Measurements from ENCODE around the gene CYB561D1. TPM values are rescaled to one million over a fixed set of nuclear protein-coding genes. Genes with fewer than 3 reads are reported as not detected.

The CYB561D1 gene
- polyA plus RNA-seq, 1 donor (not counting 4 experiments of a cell fraction or from before 2014, with no cell fraction given) = 4.9 TPM

GRCh38 chr1:109516872-109517271 is 23.0 kb downstream of the CYB561D1 start:
- H3K36me3 ChIP-seq (ENCODE audit: control insufficient read depth in 2 of 2, extremely low read depth in 1 of 2, insufficient read depth in 2 of 2, low read length in 2 of 2) = no peaks in the 10 kb centered on the region
- no peaks in the 10 kb centered on the region for H3K9me3 ChIP-seq (ENCODE audit: control insufficient read depth, low read depth, low read length)
- peaks cover 7% of the 10 kb centered on the region for H3K4me1 ChIP-seq (ENCODE audit: control insufficient read depth, extremely low read depth, insufficient read depth, low read length)
- H3K9ac ChIP-seq (ENCODE audit: control insufficient read depth, extremely low read depth, insufficient read depth, low read length) = no peak overlapping the region
- H3K27me3 ChIP-seq (ENCODE audit: control insufficient read depth, extremely low read depth, insufficient read depth, low read length) = peaks cover 9% of the 10 kb centered on the region
- FAIRE-seq (no peak), DNase-seq (ENCODE audit: low read depth, low spot score) (no peak)
- H4K20me1 ChIP-seq (ENCODE audit: control insufficient read depth, extremely low read depth, insufficient read depth, low read length) = no peaks in the 10 kb centered on the region
- no peaks in the 10 kb centered on the region for H3K79me2 ChIP-seq (ENCODE audit: control insufficient read depth, insufficient read depth, low read length)
- no peaks in the 10 kb centered on the region for H3K9me1 ChIP-seq (ENCODE audit: control insufficient read depth, extremely low read depth, insufficient read depth, low read length)
- no peak for TF ChIP-seq EZH2 (IDR thresholded peaks at IDR 0.05; ENCODE audit: low read length)
- TF ChIP-seq CTCF (optimal IDR thresholded peaks at IDR 0.05 in 1 of 3, IDR thresholded peaks at IDR 0.05 in 1 of 3, conservative IDR thresholded peaks at IDR 0.05 in 1 of 3; ENCODE audit: extremely low read depth in 1 of 3, insufficient read depth in 2 of 3, low read length in 3 of 3) = no peak
- H3K27ac ChIP-seq (ENCODE audit: control insufficient read depth, insufficient read depth, low read length) = no peak overlapping the region
- H3K4me2 ChIP-seq (ENCODE audit: control insufficient read depth, extremely low read depth, insufficient read depth, low read depth, low read length) = no peak overlapping the region
- dilution Hi-C loops (cut with MboI; ENCODE audit: extremely low pct_ligation_motif_present, low sequenced_read_pairs) = no loop called here
- H2AFZ ChIP-seq (ENCODE audit: control insufficient read depth, low read length) = no peak overlapping the region
- no peak overlapping the region for H3K4me3 ChIP-seq (ENCODE audit: control insufficient read depth in 2 of 3, extremely low read depth in 1 of 3, insufficient read depth in 2 of 3, low read depth in 1 of 3, low read length in 3 of 3)

GRCh38 chr1:109517337-109517736 is 23.4 kb downstream of the CYB561D1 start:
- Histone ChIP-seq H3K9ac (ENCODE audit: control insufficient read depth, extremely low read depth, insufficient read depth, low read length) (no peak overlapping the region), H4K20me1 (ENCODE audit: control insufficient read depth, extremely low read depth, insufficient read depth, low read length) (no peaks in the 10 kb centered on the region), H3K27me3 (ENCODE audit: control insufficient read depth, extremely low read depth, insufficient read depth, low read length) (peaks cover 12% of the 10 kb centered on the region), H3K4me3 (ENCODE audit: control insufficient read depth in 2 of 3, extremely low read depth in 1 of 3, insufficient read depth in 2 of 3, low read depth in 1 of 3, low read length in 3 of 3) (no peak overlapping the region), H3K9me1 (ENCODE audit: control insufficient read depth, extremely low read depth, insufficient read depth, low read length) (no peaks in the 10 kb centered on the region), H3K4me2 (ENCODE audit: control insufficient read depth, extremely low read depth, insufficient read depth, low read depth, low read length) (no peak overlapping the region), H2AFZ (ENCODE audit: control insufficient read depth, low read length) (no peak overlapping the region), H3K9me3 (ENCODE audit: control insufficient read depth, low read depth, low read length) (no peaks in the 10 kb centered on the region), H3K36me3 (ENCODE audit: control insufficient read depth in 2 of 2, extremely low read depth in 1 of 2, insufficient read depth in 2 of 2, low read length in 2 of 2) (no peaks in the 10 kb centered on the region), H3K4me1 (ENCODE audit: control insufficient read depth, extremely low read depth, insufficient read depth, low read length) (peaks cover 7% of the 10 kb centered on the region), H3K27ac (ENCODE audit: control insufficient read depth, insufficient read depth, low read length) (no peak overlapping the region), H3K79me2 (ENCODE audit: control insufficient read depth, insufficient read depth, low read length) (no peaks in the 10 kb centered on the region)
- FAIRE-seq (no peak), DNase-seq (ENCODE audit: low read depth, low spot score) (no peak)
- dilution Hi-C loops (cut with MboI; ENCODE audit: extremely low pct_ligation_motif_present, low sequenced_read_pairs) = no loop called here
- no peak for TF ChIP-seq EZH2 (IDR thresholded peaks at IDR 0.05; ENCODE audit: low read length)
- no peak for TF ChIP-seq CTCF (optimal IDR thresholded peaks at IDR 0.05 in 1 of 3, IDR thresholded peaks at IDR 0.05 in 1 of 3, conservative IDR thresholded peaks at IDR 0.05 in 1 of 3; ENCODE audit: extremely low read depth in 1 of 3, insufficient read depth in 2 of 3, low read length in 3 of 3)

Data from keratinocyte (primary cell).